ENCODE results near the gene SLC35D1. TPM values are rescaled to one million over a fixed set of nuclear protein-coding genes. Genes with fewer than 3 reads are reported as not detected.
"Not testable (repeated sequence)": the region's sequence is repeated elsewhere in the genome, so short reads cannot be mapped to it uniquely, and the experiment has no call there.

The SLC35D1 gene
- total RNA-seq, 1 donor from 2014 or later = 3.9 TPM

GRCh38 chr1:66978201-66978600 is 75.7 kb downstream of the SLC35D1 start:
- Histone ChIP-seq H3K4me1 (no peaks in the 10 kb centered on the region), H3K79me2 (ENCODE audit: low read depth) (no peaks in the 10 kb centered on the region), H4K20me1 (ENCODE audit: low read depth) (no peaks in the 10 kb centered on the region), H3K36me3 (peaks cover 18% of the 10 kb centered on the region), H3K27me3 (no peaks in the 10 kb centered on the region), H3F3A (ENCODE audit: low read depth) (no peaks in the 10 kb centered on the region), H3K4me2 (no peak overlapping the region), H3K9me3 (ENCODE audit: low read depth) (no peaks in the 10 kb centered on the region), H3K9ac (no peak overlapping the region), H3K27ac (no peak overlapping the region), H3K4me3 (no peak overlapping the region), H2AFZ (replicated peaks) (no peak overlapping the region)
- Mint-ChIP-seq H3K27me3 (ENCODE audit: insufficient read depth, low read depth) (no peaks in the 10 kb centered on the region), H3K9me3 (no peaks in the 10 kb centered on the region), H3K36me3 (peaks cover 24% of the 10 kb centered on the region), H3K4me1 (no peaks in the 10 kb centered on the region), H3K4me3 (no peak overlapping the region), H3K27ac (no peak overlapping the region)
- DNase-seq (ENCODE audit: low spot score) = no peak
- TF ChIP-seq CTCF (IDR thresholded peaks at IDR 0.05) (no peak), EZH2 (IDR thresholded peaks at IDR 0.05) (no peak), EZH2phosphoT487 (IDR thresholded peaks at IDR 0.05) (no peak)

- no peaks in the 10 kb centered on the region for H3K4me1 ChIP-seq
- no peak overlapping the region for H3K4me3 Mint-ChIP-seq
- no peaks in the 10 kb centered on the region for H4K20me1 ChIP-seq (ENCODE audit: low read depth)
- H3K36me3 ChIP-seq = peaks cover 46% of the 10 kb centered on the region
- no peaks in the 10 kb centered on the region for H3K9me3 ChIP-seq (ENCODE audit: low read depth)
- H3K27me3 Mint-ChIP-seq (ENCODE audit: insufficient read depth, low read depth) = no peaks in the 10 kb centered on the region
- peaks cover 43% of the 10 kb centered on the region for H3K36me3 Mint-ChIP-seq
- H3K27ac ChIP-seq = no peak overlapping the region
- peaks cover 14% of the 10 kb centered on the region for H3K9me3 Mint-ChIP-seq
- H3K27ac Mint-ChIP-seq = no peak overlapping the region
- H3K79me2 ChIP-seq (ENCODE audit: low read depth) = no peaks in the 10 kb centered on the region
- no peak overlapping the region for H2AFZ ChIP-seq (replicated peaks)
- no peak overlapping the region for H3K9ac ChIP-seq
- TF ChIP-seq CTCF (IDR thresholded peaks at IDR 0.05) (no peak), EZH2phosphoT487 (IDR thresholded peaks at IDR 0.05) (no peak), EZH2 (IDR thresholded peaks at IDR 0.05) (no peak)
- H3K27me3 ChIP-seq = no peaks in the 10 kb centered on the region
- H3K4me2 ChIP-seq = no peak overlapping the region
- no peaks in the 10 kb centered on the region for H3K4me1 Mint-ChIP-seq
- DNase-seq (ENCODE audit: low spot score) = no peak
- no peaks in the 10 kb centered on the region for H3F3A ChIP-seq (ENCODE audit: low read depth)
- H3K4me3 ChIP-seq = no peak overlapping the region
These were observed 85.4 kb downstream of the SLC35D1 start for GRCh38 chr1:66968574-66968973.

- DNase-seq (ENCODE audit: low spot score); H3K79me2 ChIP-seq (ENCODE audit: low read depth); H3K4me2 ChIP-seq; H2AFZ ChIP-seq (replicated peaks); H3K27me3 ChIP-seq; H3K27me3 Mint-ChIP-seq (ENCODE audit: insufficient read depth, low read depth); H3K9ac ChIP-seq; H3F3A ChIP-seq (ENCODE audit: low read depth); H3K9me3 ChIP-seq (ENCODE audit: low read depth); H3K4me3 ChIP-seq; H3K4me1 ChIP-seq; H4K20me1 ChIP-seq (ENCODE audit: low read depth); H3K4me1 Mint-ChIP-seq; H3K27ac Mint-ChIP-seq; H3K4me3 Mint-ChIP-seq; H3K27ac ChIP-seq: not testable (repeated sequence)
- H3K36me3 ChIP-seq = peaks cover 38% of the 10 kb centered on the region
- H3K9me3 Mint-ChIP-seq = peaks cover 14% of the 10 kb centered on the region
- peaks cover 45% of the 10 kb centered on the region for H3K36me3 Mint-ChIP-seq
These were observed 87.6 kb downstream of the SLC35D1 start for GRCh38 chr1:66966188-66966873.

GRCh38 chr1:66957938-66958337 is 96.0 kb downstream of the SLC35D1 start:
- Mint-ChIP-seq H3K27me3 (ENCODE audit: insufficient read depth, low read depth) (no peaks in the 10 kb centered on the region), H3K4me3 (no peak overlapping the region), H3K9me3 (no peaks in the 10 kb centered on the region)

More at GRCh38 chr1:66957938-66958337, 96.0 kb downstream of the SLC35D1 start:
- H3K36me3 ChIP-seq = peaks cover 30% of the 10 kb centered on the region
- H3K4me1 ChIP-seq = no peaks in the 10 kb centered on the region
- H3K27me3 ChIP-seq = no peaks in the 10 kb centered on the region
- no peaks in the 10 kb centered on the region for H3F3A ChIP-seq (ENCODE audit: low read depth)
- no peak overlapping the region for H3K4me3 ChIP-seq
- Mint-ChIP-seq H3K36me3 (peaks cover 9% of the 10 kb centered on the region), H3K4me1 (no peaks in the 10 kb centered on the region), H3K27ac (no peak overlapping the region)
- H3K79me2 ChIP-seq (ENCODE audit: low read depth) = no peaks in the 10 kb centered on the region
- no peak for DNase-seq (ENCODE audit: low spot score)
- H4K20me1 ChIP-seq (ENCODE audit: low read depth) = no peaks in the 10 kb centered on the region
- no peak overlapping the region for H2AFZ ChIP-seq (replicated peaks)
- no peaks in the 10 kb centered on the region for H3K9me3 ChIP-seq (ENCODE audit: low read depth)
- no peak overlapping the region for H3K4me2 ChIP-seq
- TF ChIP-seq CTCF (IDR thresholded peaks at IDR 0.05) = no peak
- no peak for TF ChIP-seq EZH2phosphoT487 (IDR thresholded peaks at IDR 0.05)
- no peak for TF ChIP-seq EZH2 (IDR thresholded peaks at IDR 0.05)
- H3K9ac ChIP-seq = no peak overlapping the region
- H3K27ac ChIP-seq = no peak overlapping the region

Data from neural progenitor cell (in vitro differentiated cells).